ENCODE data around the gene NTM.

- TF ChIP-seq, protein P1, sequence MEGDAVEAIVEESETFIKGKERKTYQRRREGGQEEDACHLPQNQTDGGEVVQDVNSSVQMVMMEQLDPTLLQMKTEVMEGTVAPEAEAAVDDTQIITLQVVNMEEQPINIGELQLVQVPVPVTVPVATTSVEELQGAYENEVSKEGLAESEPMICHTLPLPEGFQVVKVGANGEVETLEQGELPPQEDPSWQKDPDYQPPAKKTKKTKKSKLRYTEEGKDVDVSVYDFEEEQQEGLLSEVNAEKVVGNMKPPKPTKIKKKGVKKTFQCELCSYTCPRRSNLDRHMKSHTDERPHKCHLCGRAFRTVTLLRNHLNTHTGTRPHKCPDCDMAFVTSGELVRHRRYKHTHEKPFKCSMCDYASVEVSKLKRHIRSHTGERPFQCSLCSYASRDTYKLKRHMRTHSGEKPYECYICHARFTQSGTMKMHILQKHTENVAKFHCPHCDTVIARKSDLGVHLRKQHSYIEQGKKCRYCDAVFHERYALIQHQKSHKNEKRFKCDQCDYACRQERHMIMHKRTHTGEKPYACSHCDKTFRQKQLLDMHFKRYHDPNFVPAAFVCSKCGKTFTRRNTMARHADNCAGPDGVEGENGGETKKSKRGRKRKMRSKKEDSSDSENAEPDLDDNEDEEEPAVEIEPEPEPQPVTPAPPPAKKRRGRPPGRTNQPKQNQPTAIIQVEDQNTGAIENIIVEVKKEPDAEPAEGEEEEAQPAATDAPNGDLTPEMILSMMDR (IDR thresholded peaks at IDR 0.05), result peak; percentile 73 to 83 (median 76)
- no peak for TF ChIP-seq POLR2A (IDR thresholded peaks at IDR 0.05)
Observed at GRCh38 chr11:131694526-131695424, 324.4 kb downstream of the NTM start.

Measured in uterus (tissue), 2 donors.